ENCODE data around the gene CCT6A. TPM values are rescaled to one million over a fixed set of nuclear protein-coding genes. Genes with fewer than 3 reads are reported as not detected.
"Not testable (repeated sequence)": the region's sequence is repeated elsewhere in the genome, so short reads cannot be mapped to it uniquely, and the experiment has no call there.

CCT6A gene
- polyA plus RNA-seq, 2 of the 4 experiments (the other 2 are of a cell fraction): 334 to 520 TPM

- TF ChIP-seq CTCF (IDR thresholded peaks at IDR 0.05): no peak
- TF ChIP-seq HEYL (CRISPR knock-in tag; IDR thresholded peaks at IDR 0.05): no peak
Observed at GRCh38 chr7:56063882-56064625, 12.5 kb downstream of the CCT6A start, which contains the start of gene SUMF2 (continued).

GRCh38 chr7:56066376-56066775 is 14.8 kb downstream of the CCT6A start:
- ATAC-seq; DNase-seq (ENCODE audit: low read depth in 1 of 2, low spot score in 1 of 2); H3K4me2 ChIP-seq; H3K4me3 ChIP-seq; H3K9me3 ChIP-seq; FAIRE-seq; H3K27ac ChIP-seq: not testable (repeated sequence)
- ChIA-PET POLR2A (interaction anchor here (6.1 kb wide), 1 partner anchor 15 kb away, joined by 114 read pairs; the partner anchor contains the start of genes CCT6A and PSPH), CTCF (interaction anchor here (2.2 kb wide), 1 partner anchor 8 kb away, joined by 15 read pairs; no protein-coding TSS in a partner anchor)
- WGBS (ENCODE audit: missing lambda C conversion rate): 98% methylated on average over 13 of the region's 13 CpGs
- H3K4me1 ChIP-seq: peaks cover 30% of the 10 kb centered on the region

GRCh38 chr7:56074371-56074791 is 22.8 kb downstream of the CCT6A start:
- TF ChIP-seq E2F6 (IDR thresholded peaks at IDR 0.05; ENCODE audit: borderline replicate concordance, low read depth) (no peak), NFE2L2 (conservative IDR thresholded peaks at IDR 0.05; ENCODE audit: low read length) (no peak), FOSB (CRISPR knock-in tag; IDR thresholded peaks at IDR 0.05) (no peak), SMC3 (IDR thresholded peaks at IDR 0.05) (peak; percentile 73), FOXS1 (CRISPR knock-in tag; IDR thresholded peaks at IDR 0.05) (no peak), RAD21 (conservative IDR thresholded peaks at IDR 0.05 in 1 of 2, IDR thresholded peaks at IDR 0.05 in 1 of 2) (peak; percentile 89 to 92), CTCF (IDR thresholded peaks at IDR 0.05) (peak; percentile 78)
- CTCF ChIA-PET: interaction anchor here (0.5 to 3.9 kb wide), 38 partner anchors 8 to 791 kb away, joined by 3 to 37 read pairs (median 4); partner anchors contain the start of genes CCT6A, PHKG1, PSPH and SUMF2
- H3K4me1 ChIP-seq: 0 out of 3 replicates have a peak, but pooled peaks cover 3% of the 10 kb centered on the region
- DNase-seq (ENCODE audit: low read depth in 1 of 2, low spot score in 1 of 2): peak; percentile 54 to 82
- peak overlapping the region in 1 of 2 experiments; percentile 40; a peak in 1 of 6 replicates for H3K27ac ChIP-seq
- no peaks in the 10 kb centered on the region for H3K9me3 ChIP-seq
- ATAC-seq: peak; percentile 98
- no peak for FAIRE-seq
- WGBS (ENCODE audit: missing lambda C conversion rate): 21% methylated on average over 16 of the region's 19 CpGs
- POLR2A ChIA-PET: interaction anchor here (0.7 to 2.9 kb wide), 3 partner anchors 11 to 37 kb away, joined by 3 to 14 read pairs (median 3); partner anchors contain the start of genes CCT6A and PSPH
- no peak overlapping the region for H3K4me2 ChIP-seq
- H3K4me3 ChIP-seq: no peak overlapping the region

- no peak overlapping the region for H3K4me2 ChIP-seq
- ChIA-PET POLR2A (no interaction called here), CTCF (interaction anchor here (0.6 to 3.3 kb wide), 6 partner anchors 11 to 437 kb away, joined by 3 to 13 read pairs (median 4); partner anchors contain the start of gene PHKG1)
- TF ChIP-seq E2F6 (IDR thresholded peaks at IDR 0.05; ENCODE audit: borderline replicate concordance, low read depth): no peak
- no peak for TF ChIP-seq FOXS1 (CRISPR knock-in tag; IDR thresholded peaks at IDR 0.05)
- no peak for TF ChIP-seq ESRRA (IDR thresholded peaks at IDR 0.05; ENCODE audit: borderline replicate concordance, low read length)
- TF ChIP-seq SREBF2 (IDR thresholded peaks at IDR 0.05): no peak
- no peak for TF ChIP-seq ZFP36 (IDR thresholded peaks at IDR 0.05; ENCODE audit: borderline replicate concordance, partially characterized antibody)
- TF ChIP-seq RCOR1 (IDR thresholded peaks at IDR 0.05; ENCODE audit: low read depth, low read length): no peak
- no peak for TF ChIP-seq HMGXB4 (CRISPR knock-in tag; IDR thresholded peaks at IDR 0.05; ENCODE audit: borderline replicate concordance)
- no peak for TF ChIP-seq KDM1A (IDR thresholded peaks at IDR 0.05; ENCODE audit: low read depth)
- TF ChIP-seq RAD21 (conservative IDR thresholded peaks at IDR 0.05 in 1 of 2, IDR thresholded peaks at IDR 0.05 in 1 of 2): no peak
- no peak for TF ChIP-seq MYC (IDR thresholded peaks at IDR 0.05; ENCODE audit: borderline replicate concordance, low read length)
- TF ChIP-seq KDM5A (IDR thresholded peaks at IDR 0.05): no peak
- TF ChIP-seq JUNB (IDR thresholded peaks at IDR 0.05): no peak
- TF ChIP-seq ZC3H11A (IDR thresholded peaks at IDR 0.05): no peak
- no peak for TF ChIP-seq POLR2AphosphoS2 (conservative IDR thresholded peaks at IDR 0.05; ENCODE audit: low read length)
- TF ChIP-seq CBX2 (IDR thresholded peaks at IDR 0.05; ENCODE audit: borderline replicate concordance, low read depth): no peak
- no peak for TF ChIP-seq NR3C1 (IDR thresholded peaks at IDR 0.05)
- ATAC-seq: no peak
- no peaks in the 10 kb centered on the region for H3K9me3 ChIP-seq
- no peak for FAIRE-seq
- H3K4me3 ChIP-seq: no peak overlapping the region
- no peak for DNase-seq (ENCODE audit: low read depth in 1 of 2, low spot score in 1 of 2)
- no peak overlapping the region for H3K27ac ChIP-seq
- 90% methylated on average over 3 of the region's 3 CpGs for WGBS (ENCODE audit: missing lambda C conversion rate)
- H3K4me1 ChIP-seq: peaks cover 7% of the 10 kb centered on the region; the same call in 1 of the 3 replicates
Observed at GRCh38 chr7:56077681-56078080, 26.1 kb downstream of the CCT6A start.
